ENCODE results near the gene SPACA7.

Gene SPACA7

GRCh38 chr13:112469071-112469745 is 93.1 kb downstream of the SPACA7 start:
- no peak for DNase-seq

GRCh38 chr13:112473818-112474217 is 97.7 kb downstream of the SPACA7 start:
- DNase-seq: no peak

GRCh38 chr13:112474869-112475268 is 98.7 kb downstream of the SPACA7 start:
- DNase-seq: no peak

GRCh38 chr13:112475889-112476288 is 99.7 kb downstream of the SPACA7 start:
- DNase-seq: no peak

GRCh38 chr13:112477070-112477619 is 101.0 kb downstream of the SPACA7 start:
- no peak for DNase-seq

- no peak for DNase-seq
These were observed 103.2 kb downstream of the SPACA7 start for GRCh38 chr13:112479389-112479788.

GRCh38 chr13:112481458-112481857 is 105.3 kb downstream of the SPACA7 start:
- no peak for DNase-seq

GRCh38 chr13:112483299-112483698 is 107.1 kb downstream of the SPACA7 start:
- no peak for DNase-seq
